Measurements from ENCODE around the gene INPP5J.

Gene INPP5J

DNA sequence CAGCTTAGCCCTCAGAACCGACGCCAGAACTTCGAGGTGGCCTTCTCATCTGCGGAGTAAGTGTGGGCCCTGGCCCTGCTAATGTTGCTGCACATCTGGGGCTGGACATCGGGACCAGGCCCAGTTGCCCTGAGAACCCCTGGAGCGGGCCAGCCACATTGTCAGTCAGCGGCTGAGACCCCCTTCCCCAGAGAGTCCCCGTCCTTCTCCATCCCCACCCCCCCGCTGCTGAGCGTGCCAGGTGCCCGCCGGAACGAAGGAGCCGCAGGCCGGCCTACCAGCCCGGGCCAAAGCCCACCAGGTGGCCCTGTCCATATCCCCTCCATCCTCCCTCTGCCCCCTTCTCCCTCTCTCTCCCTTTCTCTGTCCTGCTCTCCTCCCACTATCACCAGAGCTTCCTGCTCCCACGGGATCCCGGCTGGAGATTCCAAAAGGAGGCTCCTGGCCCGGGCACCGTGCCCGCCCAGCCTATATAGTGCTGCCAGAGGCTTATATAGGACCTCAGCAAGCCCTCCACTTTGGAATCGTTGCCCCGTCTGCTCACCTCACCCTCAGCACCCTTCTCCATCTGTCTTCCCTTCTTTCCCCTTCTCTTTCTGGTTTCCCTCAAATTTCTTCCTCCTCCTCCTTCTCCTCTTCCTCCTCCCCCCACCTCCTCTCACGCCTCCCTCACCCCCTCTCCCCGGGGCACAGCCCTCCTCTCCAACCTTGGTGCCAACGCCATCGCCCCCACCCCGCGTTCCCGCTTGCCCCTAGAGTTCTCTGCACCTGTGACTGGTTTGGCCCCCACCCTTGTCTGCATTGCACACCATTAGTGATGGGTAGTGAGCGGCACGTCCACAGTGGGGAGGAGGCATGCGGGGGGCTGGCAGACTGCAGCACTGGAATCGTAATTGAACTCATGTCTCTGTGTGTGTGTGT lies 22.7 kb upstream of the INPP5J start:
- ChIA-PET POLR2A (interaction anchor here (0.6 kb wide), 1 partner anchor 9 kb away, joined by 3 read pairs; no protein-coding TSS in a partner anchor), CTCF (interaction anchor here (0.6 to 1.6 kb wide), 2 partner anchors 8 to 654 kb away, joined by 3 to 6 read pairs; partner anchors contain the start of gene SELENOM)
- peaks cover 0 to 55% of the 10 kb centered on the region in 2 experiments; a peak in 2 of 3 replicates for H3K36me3 ChIP-seq (ENCODE audit: control insufficient read depth in 2 of 2, insufficient read depth in 1 of 2, low read length in 2 of 2)

DNA sequence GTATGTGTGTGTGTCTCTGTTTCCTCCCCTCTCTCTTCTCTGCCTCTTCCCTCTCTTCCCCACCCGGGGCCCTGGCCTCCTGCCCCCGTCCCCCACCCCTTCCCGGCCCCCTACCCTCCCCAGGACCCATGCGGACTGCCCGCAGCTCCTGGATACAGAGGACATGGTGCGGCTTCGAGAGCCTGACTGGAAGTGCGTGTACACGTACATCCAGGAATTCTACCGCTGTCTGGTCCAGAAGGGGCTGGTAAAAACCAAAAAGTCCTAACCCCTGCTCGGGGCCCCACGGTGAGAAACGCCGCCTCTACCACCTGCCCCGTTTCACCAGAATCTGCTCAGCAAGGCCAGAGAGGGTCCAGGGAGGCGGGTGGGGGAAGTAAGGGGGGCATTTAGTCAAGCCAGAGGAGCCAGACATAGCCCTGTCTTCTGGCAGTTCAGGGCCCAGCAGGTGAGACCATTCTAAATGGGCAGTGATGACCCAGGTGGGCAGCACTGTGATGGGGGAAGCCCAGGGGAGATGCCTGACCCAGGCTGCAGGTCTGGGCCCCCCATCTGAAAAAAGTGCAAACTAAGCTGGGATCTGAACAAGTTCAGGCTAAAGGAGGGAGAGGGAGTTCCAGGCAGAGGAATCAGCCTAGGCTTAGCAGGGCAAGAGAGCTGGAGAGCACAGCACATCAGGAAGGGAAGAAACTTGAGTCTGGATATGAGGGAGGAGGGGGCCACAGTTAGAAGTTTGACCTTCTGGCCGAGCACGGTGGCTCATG lies 21.8 kb upstream of the INPP5J start:
- ChIA-PET CTCF (interaction anchor here (0.6 to 0.8 kb wide), 2 partner anchors 16 to 48 kb away, joined by 3 to 5 read pairs; no protein-coding TSS in a partner anchor), POLR2A (interaction anchor here (1.9 kb wide), 1 partner anchor 20 kb away, joined by 9 read pairs; the partner anchor contains the start of gene SMTN)
- Histone ChIP-seq H3K4me1 (ENCODE audit: control insufficient read depth, insufficient read depth, low read length) (no peaks in the 10 kb centered on the region), H3K9me3 (ENCODE audit: control insufficient read depth, insufficient read depth, low read depth, low read length) (no peaks in the 10 kb centered on the region), H3K27ac (ENCODE audit: extremely low read depth, low read depth, low read length) (no peak overlapping the region), H3K36me3 (ENCODE audit: control insufficient read depth in 2 of 2, insufficient read depth in 1 of 2, low read length in 2 of 2) (peaks cover 0 to 55% of the 10 kb centered on the region in 2 experiments; a peak in 2 of 3 replicates), H3K4me3 (ENCODE audit: low read depth, low read length) (no peak overlapping the region)
- no peak for TF ChIP-seq ZNF140 (tag by site-specific recombination; IDR thresholded peaks at IDR 0.05)
- no peak for TF ChIP-seq ZNF701 (tag by site-specific recombination; IDR thresholded peaks at IDR 0.05)
- TF ChIP-seq REPIN1 (tag by site-specific recombination; IDR thresholded peaks at IDR 0.05; ENCODE audit: low read depth), result no peak
- TF ChIP-seq ZNF555 (tag by site-specific recombination; conservative IDR thresholded peaks at IDR 0.05), result no peak
- no peak for TF ChIP-seq MYNN (tag by site-specific recombination; IDR thresholded peaks at IDR 0.05; ENCODE audit: borderline replicate concordance)
- TF ChIP-seq ZNF514 (tag by site-specific recombination; IDR thresholded peaks at IDR 0.05), result no peak
- TF ChIP-seq ZNF473 (tag by site-specific recombination; IDR thresholded peaks at IDR 0.05), result no peak
- no peak for TF ChIP-seq ZNF311 (tag by site-specific recombination; IDR thresholded peaks at IDR 0.05; ENCODE audit: borderline replicate concordance)
- TF ChIP-seq, protein P1, sequence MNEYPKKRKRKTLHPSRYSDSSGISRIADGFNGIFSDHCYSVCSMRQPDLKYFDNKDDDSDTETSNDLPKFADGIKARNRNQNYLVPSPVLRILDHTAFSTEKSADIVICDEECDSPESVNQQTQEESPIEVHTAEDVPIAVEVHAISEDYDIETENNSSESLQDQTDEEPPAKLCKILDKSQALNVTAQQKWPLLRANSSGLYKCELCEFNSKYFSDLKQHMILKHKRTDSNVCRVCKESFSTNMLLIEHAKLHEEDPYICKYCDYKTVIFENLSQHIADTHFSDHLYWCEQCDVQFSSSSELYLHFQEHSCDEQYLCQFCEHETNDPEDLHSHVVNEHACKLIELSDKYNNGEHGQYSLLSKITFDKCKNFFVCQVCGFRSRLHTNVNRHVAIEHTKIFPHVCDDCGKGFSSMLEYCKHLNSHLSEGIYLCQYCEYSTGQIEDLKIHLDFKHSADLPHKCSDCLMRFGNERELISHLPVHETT (tag by site-specific recombination; IDR thresholded peaks at IDR 0.05), result no peak
- TF ChIP-seq ZNF354C (tag by site-specific recombination; IDR thresholded peaks at IDR 0.05; ENCODE audit: borderline replicate concordance, low read depth), result no peak
- TF ChIP-seq, protein P2, sequence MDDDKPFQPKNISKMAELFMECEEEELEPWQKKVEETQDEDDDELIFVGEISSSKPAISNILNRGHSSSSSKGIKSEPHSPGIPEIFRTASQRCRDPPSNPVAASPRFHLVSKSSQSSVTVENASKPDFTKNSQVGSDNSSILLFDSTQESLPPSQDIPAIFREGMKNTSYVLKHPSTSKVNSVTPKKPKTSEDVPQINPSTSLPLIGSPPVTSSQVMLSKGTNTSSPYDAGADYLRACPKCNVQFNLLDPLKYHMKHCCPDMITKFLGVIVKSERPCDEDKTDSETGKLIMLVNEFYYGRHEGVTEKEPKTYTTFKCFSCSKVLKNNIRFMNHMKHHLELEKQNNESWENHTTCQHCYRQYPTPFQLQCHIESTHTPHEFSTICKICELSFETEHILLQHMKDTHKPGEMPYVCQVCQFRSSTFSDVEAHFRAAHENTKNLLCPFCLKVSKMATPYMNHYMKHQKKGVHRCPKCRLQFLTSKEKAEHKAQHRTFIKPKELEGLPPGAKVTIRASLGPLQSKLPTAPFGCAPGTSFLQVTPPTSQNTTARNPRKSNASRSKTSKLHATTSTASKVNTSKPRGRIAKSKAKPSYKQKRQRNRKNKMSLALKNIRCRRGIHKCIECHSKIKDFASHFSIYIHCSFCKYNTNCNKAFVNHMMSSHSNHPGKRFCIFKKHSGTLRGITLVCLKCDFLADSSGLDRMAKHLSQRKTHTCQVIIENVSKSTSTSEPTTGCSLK (tag by site-specific recombination; IDR thresholded peaks at IDR 0.05), result no peak
- no peak for TF ChIP-seq MZF1 (tag by site-specific recombination; IDR thresholded peaks at IDR 0.05; ENCODE audit: borderline replicate concordance)
- TF ChIP-seq, protein P3, sequence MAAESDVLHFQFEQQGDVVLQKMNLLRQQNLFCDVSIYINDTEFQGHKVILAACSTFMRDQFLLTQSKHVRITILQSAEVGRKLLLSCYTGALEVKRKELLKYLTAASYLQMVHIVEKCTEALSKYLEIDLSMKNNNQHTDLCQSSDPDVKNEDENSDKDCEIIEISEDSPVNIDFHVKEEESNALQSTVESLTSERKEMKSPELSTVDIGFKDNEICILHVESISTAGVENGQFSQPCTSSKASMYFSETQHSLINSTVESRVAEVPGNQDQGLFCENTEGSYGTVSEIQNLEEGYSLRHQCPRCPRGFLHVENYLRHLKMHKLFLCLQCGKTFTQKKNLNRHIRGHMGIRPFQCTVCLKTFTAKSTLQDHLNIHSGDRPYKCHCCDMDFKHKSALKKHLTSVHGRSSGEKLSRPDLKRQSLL (tag by site-specific recombination; IDR thresholded peaks at IDR 0.05), result no peak
- TF ChIP-seq ZNF660 (tag by site-specific recombination; IDR thresholded peaks at IDR 0.05), result no peak

More for the DNA sequence above, 22.7 kb upstream of the INPP5J start:
- TF ChIP-seq PRDM1 (tag by site-specific recombination; IDR thresholded peaks at IDR 0.05), result 0 out of 2 replicates have a peak, but pooled peaks have one; percentile 10
- TF ChIP-seq ZNF335 (tag by site-specific recombination; conservative IDR thresholded peaks at IDR 0.05), result no peak
- no peak for TF ChIP-seq ZNF311 (tag by site-specific recombination; IDR thresholded peaks at IDR 0.05; ENCODE audit: borderline replicate concordance)
- TF ChIP-seq ZSCAN16 (tag by site-specific recombination; IDR thresholded peaks at IDR 0.05), result no peak
- TF ChIP-seq ZNF785 (tag by site-specific recombination; IDR thresholded peaks at IDR 0.05), result no peak
- TF ChIP-seq YY2 (tag by site-specific recombination; IDR thresholded peaks at IDR 0.05), result no peak
- TF ChIP-seq, protein P4, sequence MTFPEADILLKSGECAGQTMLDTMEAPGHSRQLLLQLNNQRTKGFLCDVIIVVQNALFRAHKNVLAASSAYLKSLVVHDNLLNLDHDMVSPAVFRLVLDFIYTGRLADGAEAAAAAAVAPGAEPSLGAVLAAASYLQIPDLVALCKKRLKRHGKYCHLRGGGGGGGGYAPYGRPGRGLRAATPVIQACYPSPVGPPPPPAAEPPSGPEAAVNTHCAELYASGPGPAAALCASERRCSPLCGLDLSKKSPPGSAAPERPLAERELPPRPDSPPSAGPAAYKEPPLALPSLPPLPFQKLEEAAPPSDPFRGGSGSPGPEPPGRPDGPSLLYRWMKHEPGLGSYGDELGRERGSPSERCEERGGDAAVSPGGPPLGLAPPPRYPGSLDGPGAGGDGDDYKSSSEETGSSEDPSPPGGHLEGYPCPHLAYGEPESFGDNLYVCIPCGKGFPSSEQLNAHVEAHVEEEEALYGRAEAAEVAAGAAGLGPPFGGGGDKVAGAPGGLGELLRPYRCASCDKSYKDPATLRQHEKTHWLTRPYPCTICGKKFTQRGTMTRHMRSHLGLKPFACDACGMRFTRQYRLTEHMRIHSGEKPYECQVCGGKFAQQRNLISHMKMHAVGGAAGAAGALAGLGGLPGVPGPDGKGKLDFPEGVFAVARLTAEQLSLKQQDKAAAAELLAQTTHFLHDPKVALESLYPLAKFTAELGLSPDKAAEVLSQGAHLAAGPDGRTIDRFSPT (tag by site-specific recombination; IDR thresholded peaks at IDR 0.05), result peak; percentile 21; the same call in 1 of the 2 replicates
- TF ChIP-seq MEIS1 (CRISPR knock-in tag; IDR thresholded peaks at IDR 0.05; ENCODE audit: borderline replicate concordance), result no peak
- Histone ChIP-seq H3K27ac (ENCODE audit: extremely low read depth, low read depth, low read length) (no peak overlapping the region), H3K4me3 (ENCODE audit: low read depth, low read length) (no peak overlapping the region), H3K4me1 (ENCODE audit: control insufficient read depth, insufficient read depth, low read length) (no peaks in the 10 kb centered on the region), H3K9me3 (ENCODE audit: control insufficient read depth, insufficient read depth, low read depth, low read length) (no peaks in the 10 kb centered on the region)

Data from HEK293 (cell line).